Activated naive CD8-positive, alpha-beta T cell treated with anti-CD3 and anti-CD28 coated beads for 36 hours (primary cell): ENCODE data around the gene BCL7A. TPM values are rescaled to one million over a fixed set of nuclear protein-coding genes. Genes with fewer than 3 reads are reported as not detected.

ENCODE experiments used
- DNase-seq: peaks from one replicate; pipeline ENCODE4 v3.0.0; 2021
- H3K27ac Mint-ChIP-seq: one replicate; pipeline ENCODE4 v1.8.0; 2022; ENCODE audit warnings: mild to moderate bottlenecking, moderate library complexity, mixed read lengths
- H3K27me3 Mint-ChIP-seq: one replicate; pipeline ENCODE4 v1.8.0; 2022; ENCODE audit warnings: mild to moderate bottlenecking, mixed read lengths
- H3K36me3 Mint-ChIP-seq: one replicate; pipeline ENCODE4 v1.8.0; 2021; ENCODE audit warnings: mild to moderate bottlenecking, mixed read lengths
- H3K4me1 Mint-ChIP-seq: one replicate; pipeline ENCODE4 v1.8.0; 2021; ENCODE audit warnings: mixed read lengths
- H3K4me3 Mint-ChIP-seq: one replicate; pipeline ENCODE4 v1.8.0; 2022; ENCODE audit warnings: mild to moderate bottlenecking, moderate library complexity, mixed read lengths
- H3K9me3 Mint-ChIP-seq: one replicate; pipeline ENCODE4 v1.8.0; 2022; ENCODE audit warnings: mixed read lengths
- total RNA-seq, 2 experiments: library from RNA; stranded (reverse); gene quantifications; one replicate each; pipeline ENCODE4 v1.2.3, GENCODE V29; 2021

The BCL7A gene
- total RNA-seq, 2 experiments from 2014 or later = 6.7 to 7.2 TPM

DNA sequence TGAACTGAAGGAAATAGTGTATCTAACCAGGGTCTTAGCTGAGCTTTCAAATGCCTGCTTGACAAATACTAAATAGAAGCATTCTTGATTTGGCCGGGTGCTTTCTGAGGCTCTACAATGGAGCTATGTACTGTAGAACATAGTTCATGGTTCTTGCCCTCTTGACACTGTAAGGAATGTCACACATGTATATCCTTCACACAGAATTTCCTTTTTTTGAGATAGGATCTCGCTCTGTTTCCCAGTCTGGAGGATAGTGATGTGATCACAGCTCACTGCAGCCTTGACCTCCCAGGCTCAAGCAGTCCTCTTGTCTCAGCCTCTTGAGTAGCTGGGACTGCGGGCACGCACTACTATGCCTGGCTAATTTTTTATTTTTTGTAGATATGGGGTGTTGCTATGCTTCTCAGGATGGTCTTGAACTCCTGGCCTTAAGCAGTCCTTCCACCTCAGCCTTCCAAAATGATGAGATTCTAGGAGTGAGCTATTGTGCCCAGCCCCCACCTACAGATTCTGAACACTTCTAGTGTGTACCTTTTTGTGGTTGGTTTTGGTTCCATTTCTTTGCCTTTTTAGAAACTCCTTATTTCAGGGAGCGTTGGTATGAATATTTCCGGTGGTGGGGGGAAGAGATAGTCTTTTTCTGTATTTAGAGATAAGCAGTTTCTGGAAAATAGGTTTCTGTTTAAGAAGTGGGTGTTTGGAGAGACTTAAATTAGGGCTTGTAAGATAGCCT is 61.1 kb downstream of the BCL7A start:
- Mint-ChIP-seq H3K36me3 (peaks cover 51% of the 10 kb centered on the region), H3K27me3 (no peaks in the 10 kb centered on the region), H3K27ac (peak overlapping the region; percentile 84), H3K9me3 (no peaks in the 10 kb centered on the region), H3K4me3 (peak overlapping the region; percentile 94), H3K4me1 (peaks cover 70% of the 10 kb centered on the region)
- no peak for DNase-seq

DNA sequence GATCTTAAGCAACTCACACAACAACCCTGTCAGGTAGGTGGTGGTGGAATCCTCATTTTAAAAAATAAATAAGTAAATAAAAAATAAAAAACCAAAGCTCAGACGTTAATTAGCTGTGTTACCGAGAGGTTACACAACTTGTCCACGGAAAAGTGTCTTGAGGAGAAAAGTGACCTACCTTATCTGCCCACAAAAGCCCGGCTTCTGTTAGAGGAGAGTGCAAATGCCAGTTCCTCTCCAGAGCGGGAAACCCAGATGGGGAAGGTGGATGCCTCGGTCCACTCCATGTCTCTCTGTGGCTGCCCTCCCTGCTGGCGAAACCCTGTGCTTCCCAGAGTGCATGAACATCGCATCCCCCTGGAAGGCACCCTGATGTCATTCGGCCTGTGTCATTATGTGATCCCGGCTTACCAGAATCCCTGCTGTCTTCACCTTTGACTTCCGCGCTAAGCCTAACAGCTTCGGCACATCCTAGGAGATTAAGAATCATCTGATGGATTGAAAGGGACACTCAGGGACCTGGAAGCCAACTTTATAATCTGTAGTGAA is 63.2 kb downstream of the BCL7A start:
- Mint-ChIP-seq H3K36me3 (peaks cover 61% of the 10 kb centered on the region), H3K27ac (peak overlapping the region; percentile 84)

DNA sequence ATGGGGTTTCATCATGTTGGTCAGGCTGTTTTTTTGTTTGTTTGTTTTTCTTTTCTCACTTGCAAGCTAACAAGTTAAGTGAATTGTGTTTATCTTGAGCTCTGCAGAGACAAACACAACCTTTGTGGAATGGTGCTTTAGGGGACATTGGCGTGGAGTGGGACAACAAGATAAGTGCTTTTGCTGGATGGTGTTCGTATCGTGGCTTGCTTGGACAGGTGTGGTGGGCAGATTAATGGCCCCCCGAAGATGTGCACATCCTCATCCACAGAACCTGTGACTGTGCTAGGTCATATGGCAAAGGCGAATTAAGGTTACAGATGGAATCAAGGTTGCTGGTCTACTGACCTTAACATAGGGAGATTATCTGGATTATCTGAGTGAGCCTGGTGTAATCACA is 63.9 kb downstream of the BCL7A start:
- no peaks in the 10 kb centered on the region for H3K27me3 Mint-ChIP-seq
- H3K9me3 Mint-ChIP-seq = no peaks in the 10 kb centered on the region
- no peak for DNase-seq
- H3K4me3 Mint-ChIP-seq = peak overlapping the region; percentile 60
- peaks cover 56% of the 10 kb centered on the region for H3K36me3 Mint-ChIP-seq
- peak overlapping the region; percentile 88 for H3K27ac Mint-ChIP-seq
- peaks cover 90% of the 10 kb centered on the region for H3K4me1 Mint-ChIP-seq

More for the DNA sequence above, 63.2 kb downstream of the BCL7A start:
- Mint-ChIP-seq H3K9me3 (no peaks in the 10 kb centered on the region), H3K4me3 (no peak overlapping the region), H3K4me1 (peaks cover 86% of the 10 kb centered on the region), H3K27me3 (no peaks in the 10 kb centered on the region)
- no peak for DNase-seq

GRCh38 chr12:122086116-122086515 is 64.4 kb downstream of the BCL7A start:
- Mint-ChIP-seq H3K4me1 (peaks cover 93% of the 10 kb centered on the region), H3K27me3 (no peaks in the 10 kb centered on the region), H3K9me3 (no peaks in the 10 kb centered on the region), H3K36me3 (peaks cover 57% of the 10 kb centered on the region), H3K4me3 (peak overlapping the region; percentile 60), H3K27ac (peak overlapping the region; percentile 88)
- DNase-seq = no peak

DNA sequence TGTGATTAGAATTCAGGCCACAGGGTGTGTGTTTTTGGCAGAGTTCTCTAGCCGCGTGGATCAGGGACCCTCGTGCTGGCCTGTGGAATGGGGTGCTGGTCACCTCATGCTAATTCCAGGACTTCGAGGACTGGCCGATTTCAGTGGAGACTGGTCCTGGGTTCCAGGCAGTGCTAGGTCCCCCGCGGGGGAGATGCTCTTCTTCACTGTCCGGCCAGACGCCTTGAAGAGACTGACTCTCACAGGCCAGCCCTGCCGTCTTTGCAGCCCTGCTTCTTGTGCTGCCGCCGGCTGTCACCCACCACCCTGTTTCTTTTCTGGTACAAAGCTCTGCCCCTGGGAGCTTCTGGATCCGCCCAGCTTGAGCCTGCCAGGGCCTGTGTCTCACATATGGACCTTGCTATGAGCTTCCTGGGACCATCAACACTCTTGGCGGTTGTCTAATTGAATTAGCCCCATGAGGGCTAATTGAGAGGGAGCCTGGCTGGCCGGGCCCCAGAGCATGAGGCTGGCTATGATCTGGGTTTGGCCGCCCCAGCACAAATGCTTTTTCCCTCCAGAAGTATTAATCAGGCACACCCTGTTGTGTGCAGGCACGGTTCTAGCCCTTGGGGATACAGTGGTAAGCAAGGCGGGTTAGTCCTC is 65.1 kb downstream of the BCL7A start:
- Mint-ChIP-seq H3K27ac (peak overlapping the region; percentile 88), H3K27me3 (no peaks in the 10 kb centered on the region), H3K36me3 (peaks cover 57% of the 10 kb centered on the region), H3K4me3 (peak overlapping the region; percentile 60), H3K4me1 (peaks cover 93% of the 10 kb centered on the region), H3K9me3 (no peaks in the 10 kb centered on the region)
- no peak for DNase-seq

DNA sequence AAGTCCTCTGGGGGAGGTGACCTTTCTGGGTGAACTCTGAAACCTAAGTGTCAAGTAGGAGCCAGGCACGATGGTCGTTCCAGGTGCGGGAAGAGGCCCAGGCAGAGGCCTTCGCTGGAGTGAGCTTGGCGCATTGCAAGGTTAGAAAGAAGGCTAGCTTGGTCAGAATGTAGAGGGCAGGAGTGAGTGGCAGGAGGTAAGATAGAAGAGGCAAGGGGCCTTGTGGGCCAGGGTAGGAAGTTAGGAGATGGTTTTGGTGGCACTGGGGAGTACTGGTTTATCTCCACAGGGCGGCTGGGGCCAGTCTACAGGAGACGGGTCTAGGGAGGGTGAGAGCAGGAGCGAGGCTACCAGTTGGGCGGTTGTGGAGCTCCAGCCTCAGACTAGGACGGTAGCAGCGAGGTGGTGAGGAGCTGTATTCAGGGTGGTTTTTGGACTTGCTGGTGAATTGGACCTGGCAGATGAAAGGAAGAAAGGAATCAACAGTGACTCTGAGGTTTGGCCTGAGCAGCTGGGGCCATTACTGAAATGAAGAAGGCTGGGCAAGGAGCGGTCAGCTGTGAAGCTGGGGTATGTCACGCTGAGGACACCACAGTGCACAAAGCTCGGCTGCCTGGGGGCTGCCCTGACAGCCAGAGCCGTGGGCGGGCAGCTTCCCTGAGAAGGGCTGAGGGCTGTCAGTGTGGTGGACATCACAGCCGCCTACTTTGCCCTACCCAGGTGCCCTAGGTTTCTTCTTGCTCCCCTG is 65.9 kb downstream of the BCL7A start:
- H3K36me3 Mint-ChIP-seq = peaks cover 61% of the 10 kb centered on the region
- no peaks in the 10 kb centered on the region for H3K9me3 Mint-ChIP-seq
- no peak for DNase-seq
- no peaks in the 10 kb centered on the region for H3K27me3 Mint-ChIP-seq
- H3K4me1 Mint-ChIP-seq = peaks cover 88% of the 10 kb centered on the region
- peak overlapping the region; percentile 88 for H3K27ac Mint-ChIP-seq
- no peak overlapping the region for H3K4me3 Mint-ChIP-seq

DNA sequence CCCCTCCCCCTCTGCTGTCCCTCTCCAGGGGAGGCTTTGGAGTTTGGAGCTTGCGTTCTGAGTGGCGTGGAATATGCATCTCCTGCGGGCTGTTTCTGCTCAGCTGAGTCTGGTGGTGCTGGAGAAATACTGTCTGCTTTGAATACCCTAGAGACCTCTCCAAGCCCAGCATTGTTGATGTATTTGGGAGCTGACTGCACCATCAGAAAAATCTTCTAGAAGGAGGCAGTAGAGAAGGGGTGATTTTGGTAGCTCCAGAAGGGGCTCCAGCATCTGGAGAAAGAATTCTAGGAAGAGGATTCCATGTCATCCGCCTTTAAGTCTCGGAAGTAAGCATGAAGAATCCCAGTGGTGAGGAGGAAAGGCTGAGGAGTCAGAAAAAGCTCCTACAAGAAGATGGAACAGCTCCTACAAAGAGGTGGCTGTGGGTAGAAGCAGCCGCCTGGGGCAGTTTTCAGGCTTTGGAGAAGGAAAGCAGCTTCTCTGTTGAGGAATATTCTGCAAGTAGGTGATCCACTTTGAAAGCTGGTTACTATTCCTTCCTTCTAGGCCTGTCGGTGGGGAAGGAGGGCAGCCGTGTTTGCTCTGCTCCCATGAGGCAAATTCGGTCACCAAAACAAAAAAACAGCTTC is 66.6 kb downstream of the BCL7A start:
- Mint-ChIP-seq H3K4me3 (no peak overlapping the region), H3K36me3 (peaks cover 55% of the 10 kb centered on the region), H3K4me1 (peaks cover 81% of the 10 kb centered on the region), H3K27me3 (no peaks in the 10 kb centered on the region), H3K27ac (peak overlapping the region; percentile 88), H3K9me3 (no peaks in the 10 kb centered on the region)
- no peak for DNase-seq

DNA sequence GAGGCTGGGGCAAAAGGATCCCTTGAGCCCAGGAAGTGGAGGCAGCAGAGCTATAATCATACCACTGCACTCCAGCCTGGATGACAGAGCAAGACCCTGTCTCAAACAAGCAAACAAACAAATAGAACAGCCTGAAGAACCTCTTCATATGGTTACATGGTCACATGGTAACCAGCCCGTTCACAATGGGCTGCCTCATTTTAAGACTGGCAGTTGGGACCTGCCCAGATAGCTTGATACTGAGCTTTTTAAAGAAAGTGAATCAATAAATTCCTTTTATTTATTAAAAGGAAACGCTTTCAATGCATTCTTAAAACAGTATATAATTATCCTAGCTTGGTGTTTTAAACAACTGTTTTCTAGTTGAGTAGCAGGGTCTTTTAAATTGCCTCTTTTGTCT is 67.4 kb downstream of the BCL7A start:
- no peak for DNase-seq
- H3K27ac Mint-ChIP-seq = peak overlapping the region; percentile 34
- peaks cover 47% of the 10 kb centered on the region for H3K36me3 Mint-ChIP-seq
- no peaks in the 10 kb centered on the region for H3K9me3 Mint-ChIP-seq
- peaks cover 73% of the 10 kb centered on the region for H3K4me1 Mint-ChIP-seq
- no peak overlapping the region for H3K4me3 Mint-ChIP-seq
- no peaks in the 10 kb centered on the region for H3K27me3 Mint-ChIP-seq

DNA sequence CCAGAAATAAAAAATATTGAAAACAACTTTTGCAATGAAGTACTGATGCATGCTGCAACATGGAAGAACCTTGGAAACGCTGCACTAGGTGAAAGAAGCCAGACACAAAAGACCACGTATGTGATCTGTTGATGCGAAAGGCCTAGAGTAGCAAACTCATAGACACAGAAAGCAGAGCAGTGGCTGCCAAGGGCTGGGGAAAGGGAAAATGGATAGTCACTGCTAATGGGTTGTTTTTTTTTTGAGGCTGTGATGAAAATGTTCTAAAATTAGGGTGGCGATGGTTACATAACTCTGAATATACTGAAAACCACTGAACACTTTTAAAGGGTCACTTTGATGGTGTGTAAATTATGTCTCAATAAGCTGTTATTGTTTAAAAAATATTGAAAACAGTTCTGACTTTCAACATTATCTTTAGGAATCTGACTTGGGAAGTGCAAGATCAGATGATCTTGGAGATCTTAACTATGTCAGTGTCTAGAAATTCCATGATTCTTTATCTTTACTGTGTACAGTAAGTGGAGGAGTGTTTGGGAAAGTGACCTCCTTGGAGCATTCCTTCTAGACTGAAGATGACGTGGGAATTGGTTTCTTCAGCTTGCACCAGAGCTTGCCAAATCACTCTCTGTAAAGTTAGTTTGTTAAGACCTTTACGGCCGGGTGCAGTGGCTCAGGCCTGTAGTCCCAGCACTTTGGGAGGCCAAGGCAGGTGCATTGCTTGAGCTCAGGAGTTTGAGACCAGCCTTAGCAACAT is 69.3 kb downstream of the BCL7A start:
- Mint-ChIP-seq H3K4me3 (no peak overlapping the region), H3K27ac (peak overlapping the region; percentile 14), H3K9me3 (no peaks in the 10 kb centered on the region), H3K4me1 (peaks cover 58% of the 10 kb centered on the region), H3K36me3 (peaks cover 34% of the 10 kb centered on the region), H3K27me3 (no peaks in the 10 kb centered on the region)
- no peak for DNase-seq

DNA sequence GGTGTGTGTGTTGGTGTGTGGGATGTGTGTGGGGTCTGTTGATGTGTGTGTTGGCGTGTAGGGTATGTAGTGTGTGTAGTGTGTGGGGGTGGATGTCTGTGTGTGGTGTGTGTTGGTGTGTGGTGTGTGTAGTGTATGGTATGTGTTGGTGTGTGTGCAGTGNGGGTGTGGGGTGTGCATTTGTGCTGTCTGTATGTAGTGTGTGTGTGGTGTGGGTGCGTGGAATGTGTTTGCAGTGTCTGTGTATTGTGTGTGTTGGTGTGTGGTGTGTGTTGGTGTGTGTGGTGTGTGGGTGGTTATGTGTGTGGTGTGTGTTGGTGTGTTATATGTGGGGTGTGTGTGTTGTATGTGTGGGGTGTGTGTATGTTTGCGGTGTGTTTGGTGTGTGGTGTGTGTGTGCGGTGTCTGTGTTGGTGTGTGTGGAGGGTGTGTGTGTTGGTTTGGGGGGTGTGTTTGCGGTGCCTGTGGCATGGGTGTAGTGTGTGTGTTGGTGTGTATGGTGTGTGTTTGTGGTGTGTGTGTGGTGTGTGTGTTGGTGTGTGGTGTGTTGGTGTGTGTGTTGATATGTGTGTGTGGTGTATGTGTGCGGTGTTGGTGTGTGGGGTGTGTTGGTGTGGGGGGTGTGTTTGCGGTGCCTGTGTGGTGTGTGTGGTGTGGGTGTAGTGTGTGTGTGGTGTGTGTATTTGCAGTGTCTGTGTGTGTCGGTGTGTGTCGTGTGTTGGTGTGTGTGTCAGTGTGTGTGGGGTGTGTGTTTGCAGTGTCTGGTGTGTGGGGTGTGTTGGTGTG is 71.6 kb downstream of the BCL7A start:
- H3K27me3 Mint-ChIP-seq = no peaks in the 10 kb centered on the region
- H3K4me3 Mint-ChIP-seq = no peak overlapping the region
- no peaks in the 10 kb centered on the region for H3K9me3 Mint-ChIP-seq
- peaks cover 54% of the 10 kb centered on the region for H3K4me1 Mint-ChIP-seq
- peaks cover 20% of the 10 kb centered on the region for H3K36me3 Mint-ChIP-seq
- no peak for DNase-seq
- no peak overlapping the region for H3K27ac Mint-ChIP-seq

- no peak overlapping the region for H3K27ac Mint-ChIP-seq
- peaks cover 56% of the 10 kb centered on the region for H3K4me1 Mint-ChIP-seq
Measured at GRCh38 chr12:122094137-122094734, 72.6 kb downstream of the BCL7A start.

GRCh38 chr12:122094735-122095631 is 73.3 kb downstream of the BCL7A start:
- DNase-seq = no peak
- Mint-ChIP-seq H3K9me3 (no peaks in the 10 kb centered on the region), H3K27ac (no peak overlapping the region), H3K4me3 (no peak overlapping the region), H3K4me1 (peaks cover 55% of the 10 kb centered on the region), H3K36me3 (peaks cover 10% of the 10 kb centered on the region), H3K27me3 (no peaks in the 10 kb centered on the region)

More at GRCh38 chr12:122094137-122094734, 72.6 kb downstream of the BCL7A start:
- Mint-ChIP-seq H3K4me3 (no peak overlapping the region), H3K9me3 (no peaks in the 10 kb centered on the region), H3K36me3 (peaks cover 16% of the 10 kb centered on the region), H3K27me3 (no peaks in the 10 kb centered on the region)
- DNase-seq = no peak
